ENCODE measurements around the gene ATP5PD.

Gene ATP5PD

DNA sequence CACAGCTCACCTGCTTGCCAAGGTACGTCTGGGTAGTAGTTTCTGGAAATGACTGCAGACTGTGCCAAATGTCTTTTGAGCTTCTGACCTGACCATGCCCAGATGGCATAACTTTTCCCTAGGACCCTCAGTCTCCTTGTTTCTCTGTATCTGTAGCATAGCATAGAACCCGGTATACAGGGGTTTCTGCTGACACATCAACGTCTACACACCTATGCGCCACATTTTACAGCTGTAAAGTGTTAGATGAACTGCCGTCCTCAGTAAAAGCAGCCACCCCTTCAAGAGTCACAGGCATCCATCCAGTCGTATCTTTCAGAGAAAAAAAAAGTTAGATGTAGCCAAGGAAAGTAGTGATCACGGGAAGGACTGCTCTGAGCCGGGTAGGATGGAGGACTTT lies 17.7 kb upstream of the ATP5PD start:
- Histone ChIP-seq H3K27ac (ENCODE audit: low read length) (no peak overlapping the region), H3K36me3 (replicated peaks; ENCODE audit: low read depth, low read length) (peaks cover 8% of the 10 kb centered on the region), H2AFZ (ENCODE audit: low read depth, low read length) (no peak overlapping the region), H3K79me2 (ENCODE audit: low read length) (no peaks in the 10 kb centered on the region), H3K4me1 (ENCODE audit: low read length) (no peaks in the 10 kb centered on the region), H3K27me3 (ENCODE audit: low read depth, low read length) (no peaks in the 10 kb centered on the region), H3K9me3 (ENCODE audit: insufficient read depth, low read length) (no peaks in the 10 kb centered on the region), H3K4me3 (ENCODE audit: low read length) (no peak overlapping the region), H3K9ac (ENCODE audit: low read length) (no peak overlapping the region), H4K20me1 (ENCODE audit: insufficient read depth, low read length) (no peaks in the 10 kb centered on the region), H3K4me2 (ENCODE audit: low read length) (no peak overlapping the region)
- no peak for TF ChIP-seq EZH2phosphoT487 (IDR thresholded peaks at IDR 0.05; ENCODE audit: low read depth)
- TF ChIP-seq, protein P1, sequence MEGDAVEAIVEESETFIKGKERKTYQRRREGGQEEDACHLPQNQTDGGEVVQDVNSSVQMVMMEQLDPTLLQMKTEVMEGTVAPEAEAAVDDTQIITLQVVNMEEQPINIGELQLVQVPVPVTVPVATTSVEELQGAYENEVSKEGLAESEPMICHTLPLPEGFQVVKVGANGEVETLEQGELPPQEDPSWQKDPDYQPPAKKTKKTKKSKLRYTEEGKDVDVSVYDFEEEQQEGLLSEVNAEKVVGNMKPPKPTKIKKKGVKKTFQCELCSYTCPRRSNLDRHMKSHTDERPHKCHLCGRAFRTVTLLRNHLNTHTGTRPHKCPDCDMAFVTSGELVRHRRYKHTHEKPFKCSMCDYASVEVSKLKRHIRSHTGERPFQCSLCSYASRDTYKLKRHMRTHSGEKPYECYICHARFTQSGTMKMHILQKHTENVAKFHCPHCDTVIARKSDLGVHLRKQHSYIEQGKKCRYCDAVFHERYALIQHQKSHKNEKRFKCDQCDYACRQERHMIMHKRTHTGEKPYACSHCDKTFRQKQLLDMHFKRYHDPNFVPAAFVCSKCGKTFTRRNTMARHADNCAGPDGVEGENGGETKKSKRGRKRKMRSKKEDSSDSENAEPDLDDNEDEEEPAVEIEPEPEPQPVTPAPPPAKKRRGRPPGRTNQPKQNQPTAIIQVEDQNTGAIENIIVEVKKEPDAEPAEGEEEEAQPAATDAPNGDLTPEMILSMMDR (IDR thresholded peaks at IDR 0.05; ENCODE audit: low read depth, low read length) = no peak

DNA sequence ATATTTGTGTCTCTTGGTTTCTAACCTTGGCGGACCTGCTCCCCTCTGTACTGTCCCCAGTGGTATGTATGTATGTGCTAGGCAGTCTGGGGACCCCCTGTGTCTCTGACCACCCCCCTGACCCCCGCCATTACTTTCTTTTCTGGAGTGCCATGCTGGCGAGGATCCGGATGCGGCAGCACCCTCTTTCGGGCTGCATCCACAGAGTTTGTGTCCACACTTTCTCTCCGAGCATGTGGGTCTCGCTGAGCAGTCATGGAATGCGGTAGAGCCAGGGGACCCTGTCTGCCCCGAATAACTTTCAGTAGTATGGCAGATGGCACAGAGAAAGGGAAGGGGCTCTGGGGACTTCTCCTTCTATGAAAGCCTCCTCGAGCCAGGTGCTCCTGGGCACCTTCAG lies 17.3 kb upstream of the ATP5PD start:
- Histone ChIP-seq H3K27ac (ENCODE audit: low read length) (no peak overlapping the region), H3K36me3 (replicated peaks; ENCODE audit: low read depth, low read length) (peaks cover 10% of the 10 kb centered on the region), H3K9ac (ENCODE audit: low read length) (no peak overlapping the region), H3K4me3 (ENCODE audit: low read length) (no peak overlapping the region), H3K79me2 (ENCODE audit: low read length) (no peaks in the 10 kb centered on the region), H4K20me1 (ENCODE audit: insufficient read depth, low read length) (no peaks in the 10 kb centered on the region), H3K27me3 (ENCODE audit: low read depth, low read length) (no peaks in the 10 kb centered on the region), H2AFZ (ENCODE audit: low read depth, low read length) (no peak overlapping the region), H3K4me2 (ENCODE audit: low read length) (no peak overlapping the region), H3K9me3 (ENCODE audit: insufficient read depth, low read length) (no peaks in the 10 kb centered on the region), H3K4me1 (ENCODE audit: low read length) (no peaks in the 10 kb centered on the region)
- no peak for TF ChIP-seq EZH2phosphoT487 (IDR thresholded peaks at IDR 0.05; ENCODE audit: low read depth)
- TF ChIP-seq, protein P1 (IDR thresholded peaks at IDR 0.05; ENCODE audit: low read depth, low read length) = no peak

DNA sequence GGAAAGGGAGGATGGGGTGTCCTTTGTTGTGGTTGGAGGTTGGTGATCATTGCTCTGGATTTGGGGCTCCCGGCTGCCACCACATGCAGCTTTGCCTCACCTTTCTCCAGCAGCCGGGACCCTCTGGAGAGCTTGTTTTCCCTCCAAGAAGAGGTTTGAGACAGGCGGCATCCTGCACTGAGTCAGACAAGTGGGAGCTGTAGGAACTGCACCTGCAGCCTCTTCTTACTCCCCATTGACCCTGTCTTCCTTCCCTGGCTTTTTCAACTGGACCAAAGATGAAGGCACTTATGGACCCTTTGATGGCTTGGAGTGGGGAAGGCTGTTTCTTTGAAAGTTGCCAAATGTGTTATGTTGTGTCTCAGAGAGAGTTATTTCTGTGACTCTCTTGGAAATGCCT lies 16.9 kb upstream of the ATP5PD start:
- Histone ChIP-seq H3K4me2 (ENCODE audit: low read length) (no peak overlapping the region), H4K20me1 (ENCODE audit: insufficient read depth, low read length) (no peaks in the 10 kb centered on the region), H3K27ac (ENCODE audit: low read length) (no peak overlapping the region), H3K27me3 (ENCODE audit: low read depth, low read length) (no peaks in the 10 kb centered on the region), H3K4me3 (ENCODE audit: low read length) (no peak overlapping the region), H3K36me3 (replicated peaks; ENCODE audit: low read depth, low read length) (peaks cover 10% of the 10 kb centered on the region), H3K79me2 (ENCODE audit: low read length) (no peaks in the 10 kb centered on the region), H3K9me3 (ENCODE audit: insufficient read depth, low read length) (no peaks in the 10 kb centered on the region), H3K4me1 (ENCODE audit: low read length) (no peaks in the 10 kb centered on the region), H2AFZ (ENCODE audit: low read depth, low read length) (no peak overlapping the region), H3K9ac (ENCODE audit: low read length) (no peak overlapping the region)
- TF ChIP-seq, protein P1 (IDR thresholded peaks at IDR 0.05; ENCODE audit: low read depth, low read length) = no peak
- TF ChIP-seq EZH2phosphoT487 (IDR thresholded peaks at IDR 0.05; ENCODE audit: low read depth) = no peak

DNA sequence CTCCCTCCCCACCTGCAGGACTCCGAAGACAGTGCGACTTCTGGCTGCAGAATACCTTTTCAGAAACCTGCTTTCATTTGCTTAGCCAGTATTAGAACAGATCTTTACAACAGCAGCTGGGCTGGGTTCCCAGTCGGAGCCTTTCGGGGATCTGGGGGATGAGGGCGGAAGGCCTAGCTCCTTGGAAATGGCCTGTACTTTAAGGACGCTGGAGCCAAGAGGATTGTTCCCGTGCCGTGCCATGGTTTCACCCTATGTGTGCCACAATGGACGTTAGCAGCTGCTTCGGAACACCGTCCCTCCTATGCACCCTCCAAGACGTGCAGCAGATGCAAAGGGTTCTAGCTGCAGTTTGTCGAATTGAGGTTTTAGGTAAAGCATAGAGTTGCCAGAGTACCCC lies 16.4 kb upstream of the ATP5PD start:
- Histone ChIP-seq H3K36me3 (replicated peaks; ENCODE audit: low read depth, low read length) (peaks cover 10% of the 10 kb centered on the region), H3K4me1 (ENCODE audit: low read length) (no peaks in the 10 kb centered on the region), H3K9ac (ENCODE audit: low read length) (no peak overlapping the region), H3K9me3 (ENCODE audit: insufficient read depth, low read length) (no peaks in the 10 kb centered on the region), H3K4me2 (ENCODE audit: low read length) (no peak overlapping the region), H4K20me1 (ENCODE audit: insufficient read depth, low read length) (no peaks in the 10 kb centered on the region), H3K27me3 (ENCODE audit: low read depth, low read length) (no peaks in the 10 kb centered on the region), H3K79me2 (ENCODE audit: low read length) (no peaks in the 10 kb centered on the region), H3K27ac (ENCODE audit: low read length) (no peak overlapping the region), H2AFZ (ENCODE audit: low read depth, low read length) (no peak overlapping the region), H3K4me3 (ENCODE audit: low read length) (no peak overlapping the region)
- TF ChIP-seq, protein P1 (IDR thresholded peaks at IDR 0.05; ENCODE audit: low read depth, low read length) = no peak
- TF ChIP-seq EZH2phosphoT487 (IDR thresholded peaks at IDR 0.05; ENCODE audit: low read depth) = no peak

All from OCI-LY3 (cell line).